Heart left ventricle (tissue), 13 donors: ENCODE data around the gene RAB27B.

ENCODE experiments used
- POLR2A ChIP-seq, 2 donors: fragments of 450-650 bp; IDR thresholded peaks; one replicate each; pipeline ENCODE4 v1.6.1; 2017; ENCODE audit warnings: antibody characterized with exemption in 2 of 2, mild to moderate bottlenecking in 2 of 2, moderate library complexity in 2 of 2
- TF ChIP-seq, protein P1 (sequence below), 12 donors: fragments of 200-600 bp; sonication (generic) in 4 of 12; IDR thresholded peaks; one replicate each; pipeline versions ENCODE4 v1.5.0 to v1.8.0; 2018 to 2022; ENCODE audit warnings: antibody characterized with exemption in 12 of 12, mild to moderate bottlenecking in 5 of 12
- donor health status: ischemic (EF 13 %, LVEDD 7.1; RV severe dilation, severe dysfunction).
- donor health status: DM: no; HTN: yes; CAD: no.
- donor health status: DM: no; HTN: no; CAD: no.
- donor health status: ischemic (EF 25% LVEDD 6.9; RV normal size, moderate dysfunction).
- donor health status: ischemic (EF 25% LVEDD 5.7; RV mildly dilated, moderate dysfunction).
- donor health status: ischemic (EF 35%, LVEDD 5.7; RV mildly dilated, moderate dysfunction).
- donor health status: nonischemic (EF 11% LVEDD 7.7; RV severe dilation, severe dysfunction).
- donor health status: DM: yes; HTN: yes; CAD: no.
- donor health status: PGD.
- donor health status: ischemic (EF 29% LVEDD 5.4; RV normal size, mild dysfunction).
- donor health status: nonischemic (EF 23%, LVEDD 6.1; RV moderate dilation, normal function).

DNA sequence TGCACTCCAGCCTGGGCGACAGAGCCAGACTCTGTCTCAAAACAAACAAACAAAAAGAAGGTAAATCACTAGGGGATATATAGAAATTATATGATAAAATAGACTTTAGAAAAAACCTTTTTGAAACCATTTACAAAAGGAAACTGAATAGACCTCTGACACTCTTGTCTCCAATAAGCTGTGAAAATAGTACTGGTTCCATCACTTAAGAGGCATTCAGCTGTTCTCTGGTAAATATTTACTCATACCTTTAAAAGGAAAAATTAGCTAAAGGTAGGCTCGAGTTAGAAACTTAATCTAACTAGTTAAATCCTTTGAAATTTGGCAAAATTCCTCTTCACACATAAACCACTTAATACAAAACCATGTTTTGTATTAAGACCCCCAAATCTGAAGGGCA lies 21.4 kb downstream of the RAB27B start:
- no peak for TF ChIP-seq POLR2A (IDR thresholded peaks at IDR 0.05)
- TF ChIP-seq, protein P1, sequence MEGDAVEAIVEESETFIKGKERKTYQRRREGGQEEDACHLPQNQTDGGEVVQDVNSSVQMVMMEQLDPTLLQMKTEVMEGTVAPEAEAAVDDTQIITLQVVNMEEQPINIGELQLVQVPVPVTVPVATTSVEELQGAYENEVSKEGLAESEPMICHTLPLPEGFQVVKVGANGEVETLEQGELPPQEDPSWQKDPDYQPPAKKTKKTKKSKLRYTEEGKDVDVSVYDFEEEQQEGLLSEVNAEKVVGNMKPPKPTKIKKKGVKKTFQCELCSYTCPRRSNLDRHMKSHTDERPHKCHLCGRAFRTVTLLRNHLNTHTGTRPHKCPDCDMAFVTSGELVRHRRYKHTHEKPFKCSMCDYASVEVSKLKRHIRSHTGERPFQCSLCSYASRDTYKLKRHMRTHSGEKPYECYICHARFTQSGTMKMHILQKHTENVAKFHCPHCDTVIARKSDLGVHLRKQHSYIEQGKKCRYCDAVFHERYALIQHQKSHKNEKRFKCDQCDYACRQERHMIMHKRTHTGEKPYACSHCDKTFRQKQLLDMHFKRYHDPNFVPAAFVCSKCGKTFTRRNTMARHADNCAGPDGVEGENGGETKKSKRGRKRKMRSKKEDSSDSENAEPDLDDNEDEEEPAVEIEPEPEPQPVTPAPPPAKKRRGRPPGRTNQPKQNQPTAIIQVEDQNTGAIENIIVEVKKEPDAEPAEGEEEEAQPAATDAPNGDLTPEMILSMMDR (IDR thresholded peaks at IDR 0.05): no peak
